HG02840 (cell line): ENCODE measurements around the gene HOXB9.

ENCODE experiments used
- ATAC-seq: cut with Tn5 transposase; IDR thresholded peaks from one replicate; pipeline ENCODE4 v1.9.1; 2021; ENCODE audit warnings: mild to moderate bottlenecking, moderate library complexity, moderate number of reproducible peaks; ENCODE audit not compliant: unreplicated experiment, low FRiP score

The HOXB9 gene

DNA sequence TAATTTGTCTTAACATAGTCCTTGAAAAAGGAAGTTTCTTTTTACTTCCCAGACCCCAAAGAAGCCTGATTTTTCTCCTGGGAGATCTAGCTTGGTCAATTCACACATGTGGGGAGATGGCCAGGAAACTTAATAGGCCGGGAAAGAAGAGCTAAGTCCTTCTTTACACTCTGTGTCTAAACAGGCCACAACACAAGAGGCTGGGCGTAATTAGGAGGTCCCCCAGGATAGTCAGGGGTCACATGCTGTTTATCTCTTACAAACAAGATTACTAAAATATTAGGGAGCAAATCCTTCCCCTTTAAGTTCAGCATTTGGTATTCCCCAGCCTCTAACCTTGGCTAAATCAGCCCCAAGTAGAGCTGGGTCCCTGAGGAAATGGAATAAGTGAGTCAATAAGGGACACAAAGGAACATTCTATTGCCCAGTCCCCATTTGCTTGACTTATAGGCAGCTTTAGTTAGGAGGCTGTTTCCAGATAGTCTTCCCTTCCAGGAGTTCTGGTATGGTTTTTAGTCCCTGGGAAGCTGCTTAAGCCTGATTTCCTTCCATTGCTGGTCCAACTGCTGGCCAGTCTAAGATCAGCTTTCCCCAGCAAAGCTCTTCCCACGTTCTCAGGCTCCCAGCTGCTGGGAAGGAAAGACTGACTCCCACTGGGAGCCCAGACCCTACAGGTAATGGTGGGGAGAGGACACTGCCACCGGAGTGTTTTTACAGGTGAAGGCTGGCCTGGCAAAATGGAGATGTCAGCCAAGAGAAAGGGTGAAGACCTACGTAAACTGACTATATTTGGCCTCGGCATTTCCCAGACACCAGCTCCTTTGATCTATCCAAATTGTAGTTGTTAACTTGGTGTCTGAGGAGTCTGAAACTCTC lies 14.1 kb upstream of the HOXB9 start:
- ATAC-seq, result no peak

GRCh38 chr17:48639136-48639535 lies 13.0 kb upstream of the HOXB9 start:
- no peak for ATAC-seq

GRCh38 chr17:48637323-48638260 lies 11.4 kb upstream of the HOXB9 start:
- no peak for ATAC-seq

- no peak for ATAC-seq
Observed at GRCh38 chr17:48636177-48637018, 10.2 kb upstream of the HOXB9 start.

DNA sequence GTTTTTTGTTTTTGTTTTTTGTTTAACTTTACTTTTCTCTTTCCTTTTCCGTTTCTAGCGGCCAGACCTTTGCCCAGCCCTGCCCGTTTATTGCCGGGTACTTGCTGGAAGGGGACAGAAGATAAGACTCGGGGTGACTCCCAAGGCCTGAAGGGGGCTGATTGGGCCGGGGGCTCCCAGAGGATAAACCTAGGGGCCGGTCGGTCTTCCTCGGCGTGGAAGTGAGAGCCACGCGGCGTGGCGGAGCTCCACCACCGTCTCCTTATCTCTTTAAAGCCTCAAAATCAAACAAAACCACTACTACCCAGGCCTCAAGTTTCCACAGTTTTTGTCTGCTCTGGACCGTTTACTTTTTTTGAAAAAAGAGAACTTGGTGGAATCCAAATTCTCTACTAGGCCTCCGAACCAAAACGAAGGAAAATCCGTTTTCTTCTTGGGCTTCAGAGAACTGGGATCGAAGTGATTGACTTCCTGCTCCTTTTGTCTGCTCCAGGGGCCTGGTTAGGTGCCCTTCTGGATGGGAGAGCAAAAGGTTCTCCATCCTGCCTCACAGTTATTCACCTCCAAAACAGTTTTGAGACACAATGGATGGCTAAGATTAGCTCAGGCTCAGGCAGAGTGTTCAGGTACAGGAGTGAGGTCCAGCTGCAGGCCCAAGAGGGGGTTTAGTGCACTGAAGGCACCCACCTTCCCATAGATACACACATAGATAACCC lies 8.5 kb upstream of the HOXB9 start:
- ATAC-seq, result no peak

GRCh38 chr17:48633266-48633677 lies 7.1 kb upstream of the HOXB9 start:
- no peak for ATAC-seq

DNA sequence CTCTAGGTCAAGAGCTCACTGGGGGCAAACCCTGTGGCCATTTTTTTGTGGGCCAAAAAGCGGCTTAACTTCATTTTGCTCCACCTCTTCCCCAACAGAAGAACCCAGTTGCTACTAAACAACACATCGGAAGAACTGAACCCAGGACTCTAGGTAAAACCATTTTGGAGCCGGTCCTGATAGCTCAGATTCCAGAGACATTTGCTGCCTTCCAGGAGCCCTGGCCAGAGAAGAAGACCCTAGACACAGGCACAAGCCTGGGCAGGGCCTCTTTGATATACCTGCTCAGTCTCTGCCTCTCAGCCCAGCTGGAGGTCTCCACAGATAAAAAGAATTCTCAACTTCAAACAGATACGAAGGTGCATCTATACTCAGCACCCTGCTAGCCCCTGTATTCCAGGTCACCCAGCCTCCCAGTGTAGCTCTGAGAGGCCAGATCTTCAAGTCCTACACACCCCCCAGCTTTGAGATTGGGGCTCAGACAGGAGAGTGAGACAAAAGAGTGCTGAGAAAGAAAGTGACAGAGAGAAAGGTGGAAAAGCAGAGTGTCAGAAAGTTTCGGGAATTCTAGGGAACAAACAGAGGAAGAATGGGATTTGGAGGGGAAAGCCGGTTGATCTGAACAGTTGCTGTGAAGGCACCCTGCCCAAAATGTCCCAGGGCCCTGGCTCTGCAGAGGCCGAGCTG lies 6.6 kb upstream of the HOXB9 start:
- ATAC-seq, result no peak

- ATAC-seq, result no peak
Observed at GRCh38 chr17:48631693-48632578, 5.8 kb upstream of the HOXB9 start.

- no peak for ATAC-seq
Observed at GRCh38 chr17:48630925-48631692, 5.0 kb upstream of the HOXB9 start.

GRCh38 chr17:48630009-48630924 lies 4.1 kb upstream of the HOXB9 start:
- no peak for ATAC-seq

DNA sequence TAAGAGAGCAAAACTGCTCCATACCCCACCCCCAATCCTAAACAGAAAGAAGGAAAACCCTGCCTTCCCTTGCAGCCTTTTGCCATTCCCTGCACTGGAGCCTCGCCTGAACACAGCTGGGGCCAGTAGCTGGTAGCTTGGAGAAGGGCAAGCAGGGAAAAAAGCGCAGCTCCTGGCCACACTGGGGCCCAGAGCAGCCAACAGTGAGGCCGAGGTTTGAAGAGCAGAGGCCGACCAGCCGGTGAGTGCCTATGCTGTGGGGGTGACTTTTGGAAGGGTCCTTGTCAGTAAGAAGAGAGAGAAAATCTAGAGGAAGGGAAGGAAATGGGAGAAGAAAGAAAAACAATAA lies 3.2 kb upstream of the HOXB9 start:
- no peak for ATAC-seq

DNA sequence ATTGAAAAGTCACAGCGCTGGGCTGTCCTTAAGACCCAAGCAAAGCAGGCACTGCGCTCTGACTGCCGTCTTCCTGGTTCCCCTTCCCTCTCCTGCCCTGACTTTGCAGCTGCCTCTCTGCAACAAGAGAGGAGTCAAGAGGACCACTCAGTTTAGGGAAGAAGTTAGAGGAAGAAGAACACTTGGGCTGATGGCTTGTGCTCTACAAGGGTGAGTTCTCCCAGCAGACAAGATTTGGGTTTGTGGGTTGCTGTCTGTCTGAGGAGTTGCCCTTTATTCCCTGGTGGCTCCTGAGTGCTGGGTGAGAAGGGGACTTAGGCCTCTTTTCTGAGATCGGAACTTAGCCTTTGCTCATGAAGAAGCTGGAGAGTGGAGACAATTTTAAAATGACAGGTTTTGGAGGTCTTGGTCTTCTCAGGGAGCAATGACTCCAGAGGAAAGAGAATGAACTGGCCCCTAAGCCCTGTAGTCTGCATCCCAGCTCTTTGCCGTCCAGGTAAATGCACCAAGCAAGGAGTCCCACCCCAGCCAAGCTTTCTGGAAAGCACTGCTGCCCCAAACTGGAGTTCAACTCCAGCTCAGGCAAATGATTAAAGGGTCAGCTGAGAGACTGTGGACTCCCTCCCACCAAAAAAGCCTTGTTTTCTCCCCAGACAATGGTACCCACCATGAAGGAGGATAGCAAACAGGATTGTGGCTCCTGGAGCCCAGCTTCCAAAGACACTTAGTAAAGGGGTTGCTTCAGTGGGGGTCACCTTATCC lies 2.7 kb upstream of the HOXB9 start:
- no peak for ATAC-seq

DNA sequence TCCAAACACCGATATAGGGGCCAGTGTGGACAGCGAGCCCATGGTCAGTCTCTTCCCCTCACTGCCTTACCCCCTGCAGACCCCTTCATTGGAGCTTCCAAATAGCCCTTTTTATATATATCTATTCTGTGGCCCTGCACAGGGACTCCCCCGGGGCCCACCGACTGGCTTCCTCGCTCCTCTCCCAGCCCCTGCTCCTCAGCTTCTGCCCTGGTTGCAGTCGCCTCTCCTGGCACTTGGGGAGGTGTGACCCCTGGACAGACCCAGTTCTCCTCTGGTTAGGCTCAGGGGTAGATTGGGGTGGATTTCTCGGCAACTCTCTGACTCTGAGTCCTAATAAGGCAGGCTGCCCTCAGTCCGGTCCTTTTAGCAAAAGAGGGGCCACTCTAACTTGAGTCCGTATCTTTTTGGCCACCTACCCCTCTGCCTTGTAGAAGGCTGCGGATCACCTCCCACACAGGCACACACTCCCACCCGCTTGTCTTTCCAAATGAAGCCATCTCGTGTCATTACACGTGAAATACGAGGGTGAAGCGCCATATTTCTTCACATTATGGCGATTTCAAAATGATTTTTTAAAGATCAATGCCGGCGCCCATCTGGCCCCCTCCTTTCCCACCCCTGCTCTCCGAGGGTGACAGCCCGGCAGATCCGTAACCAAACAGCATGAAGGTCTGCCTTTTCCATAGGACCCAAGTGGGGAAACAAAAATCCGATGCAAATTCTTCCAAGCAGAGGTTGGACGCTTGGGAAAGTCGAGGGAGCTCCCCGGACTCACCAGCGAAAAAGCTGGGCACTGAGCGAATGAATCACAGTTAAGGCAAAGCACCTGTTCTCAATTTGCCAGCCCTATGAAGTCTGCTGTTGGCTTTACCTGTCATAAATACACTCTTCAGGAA lies 1.7 kb upstream of the HOXB9 start:
- no peak for ATAC-seq

- no peak for ATAC-seq
Observed at GRCh38 chr17:48627118-48627597, 1.0 kb upstream of the HOXB9 start.
